Stimulated activated CD4-positive, alpha-beta T cell treated with anti-CD3 and anti-CD28 coated beads, Interleukin-12 subunit alpha, Interleukin-12 subunit beta, amount 100 ng/mL, for 4 hours (primary cell): Measurements from ENCODE around the gene NKAIN4.

Experiments
- DNase-seq: peaks from one replicate; pipeline ENCODE4 v3.0.0-alpha.2; 2020

NKAIN4 gene

DNA sequence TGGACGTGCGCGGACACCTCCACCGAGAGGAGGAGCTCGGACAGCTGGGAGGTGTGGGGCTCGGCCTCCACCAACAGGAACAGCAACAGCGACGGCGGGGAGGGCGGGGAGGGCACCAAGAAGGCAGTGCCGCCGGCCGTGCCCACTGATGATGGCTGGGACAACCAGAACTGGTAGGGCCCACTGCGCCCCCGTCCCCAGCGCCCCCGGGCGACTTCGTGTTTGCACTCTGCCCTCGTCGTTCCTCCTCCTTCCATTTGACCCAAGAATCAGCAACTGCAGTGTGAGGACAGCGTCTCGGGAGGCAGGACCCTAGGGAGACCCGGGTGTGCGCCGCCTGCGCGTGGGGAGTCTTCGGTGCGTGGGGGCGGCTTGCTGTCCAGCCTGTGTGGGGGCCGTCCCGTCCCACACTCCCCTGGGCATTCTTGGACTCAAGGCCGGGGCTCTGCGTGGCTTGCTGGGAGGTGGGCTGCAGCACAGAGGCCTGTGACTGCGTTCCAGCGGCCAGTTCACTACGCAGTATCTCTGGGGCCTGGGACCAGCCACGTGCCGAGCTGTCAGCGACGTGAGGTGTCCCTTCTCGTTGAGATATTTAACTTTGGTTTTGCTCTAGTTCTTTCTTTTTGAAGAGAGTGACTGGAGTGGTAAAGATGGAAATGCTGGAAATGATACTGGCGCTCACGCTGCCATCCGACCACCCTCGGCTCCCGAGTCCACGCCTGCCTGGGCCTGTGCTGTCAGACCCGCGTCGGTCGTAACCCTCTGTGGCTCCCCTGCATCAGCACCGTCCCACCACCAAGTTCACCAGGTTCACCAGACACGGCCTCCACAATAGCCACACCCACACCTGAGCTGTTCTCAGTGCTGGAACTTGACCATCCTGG lies 33.7 kb upstream of the NKAIN4 start:
- no peak for DNase-seq

GRCh38 chr20:63286781-63287696 lies 32.8 kb upstream of the NKAIN4 start:
- no peak for DNase-seq

- DNase-seq, result no peak
Measured at GRCh38 chr20:63285636-63286615, 31.7 kb upstream of the NKAIN4 start.

DNA sequence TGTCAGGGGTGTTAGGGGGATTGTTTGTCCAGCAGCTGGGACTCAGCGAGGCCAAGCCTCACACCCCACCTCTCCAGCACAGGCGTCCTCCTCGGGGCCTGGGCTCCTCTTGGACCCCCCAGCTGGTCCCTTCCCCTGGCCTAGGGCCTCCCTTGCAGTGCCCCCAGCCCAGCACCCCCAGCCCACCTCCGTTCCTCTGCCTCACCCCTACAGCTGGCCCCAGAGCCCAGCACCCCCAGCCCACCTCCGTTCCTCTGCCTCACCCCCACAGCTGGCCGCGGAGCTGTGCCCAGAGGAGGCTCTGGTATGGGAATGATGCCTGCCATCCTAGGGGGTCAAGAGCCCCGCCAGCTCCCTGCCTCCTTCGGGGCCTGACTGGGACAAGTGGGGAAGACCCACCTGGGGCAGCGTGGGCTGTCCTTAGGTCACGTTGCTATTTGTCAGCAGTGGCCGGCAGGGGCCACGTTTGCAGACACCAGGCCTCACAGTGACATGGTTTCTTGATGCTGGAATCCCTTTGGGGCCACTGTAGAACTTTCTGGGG lies 30.8 kb upstream of the NKAIN4 start:
- no peak for DNase-seq

DNA sequence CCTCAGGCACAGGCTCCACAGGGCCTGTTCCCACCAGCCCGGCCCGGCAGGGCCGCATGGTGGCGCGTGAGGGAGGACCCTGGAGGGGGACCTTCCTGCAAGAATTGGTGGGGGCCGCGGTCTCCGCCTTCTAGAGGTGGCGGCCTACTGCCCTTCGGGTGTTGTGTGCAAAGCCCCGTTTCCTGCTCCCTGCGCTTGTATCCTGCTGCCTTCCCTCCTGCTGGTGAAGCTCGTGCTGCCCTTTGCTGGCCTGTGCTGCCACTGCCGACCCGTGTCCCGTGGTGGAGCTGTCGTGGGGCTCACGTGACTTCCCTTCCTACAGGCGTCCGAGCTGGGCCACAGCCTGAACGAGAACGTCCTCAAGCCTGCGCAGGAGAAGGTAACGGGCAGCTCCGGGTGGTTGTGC lies 30.3 kb upstream of the NKAIN4 start:
- DNase-seq, result no peak

DNA sequence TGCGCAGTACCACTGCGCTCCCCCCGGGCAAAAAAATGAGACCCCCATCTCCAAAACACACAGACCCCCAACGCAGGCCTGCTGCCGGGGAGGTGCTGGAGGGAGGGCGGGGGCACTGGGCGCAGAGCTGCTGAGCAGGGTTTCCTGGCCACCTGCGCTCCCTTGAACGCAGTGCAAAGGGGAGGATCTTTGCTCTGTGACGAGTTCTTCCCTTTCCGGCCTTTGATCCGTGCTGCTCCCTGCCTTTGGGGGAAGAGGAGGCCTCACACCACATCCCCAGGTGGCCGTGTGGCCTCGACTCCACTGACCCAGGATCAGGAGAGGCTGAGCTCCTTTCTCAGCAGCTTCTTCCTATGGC lies 29.8 kb upstream of the NKAIN4 start:
- no peak for DNase-seq

DNA sequence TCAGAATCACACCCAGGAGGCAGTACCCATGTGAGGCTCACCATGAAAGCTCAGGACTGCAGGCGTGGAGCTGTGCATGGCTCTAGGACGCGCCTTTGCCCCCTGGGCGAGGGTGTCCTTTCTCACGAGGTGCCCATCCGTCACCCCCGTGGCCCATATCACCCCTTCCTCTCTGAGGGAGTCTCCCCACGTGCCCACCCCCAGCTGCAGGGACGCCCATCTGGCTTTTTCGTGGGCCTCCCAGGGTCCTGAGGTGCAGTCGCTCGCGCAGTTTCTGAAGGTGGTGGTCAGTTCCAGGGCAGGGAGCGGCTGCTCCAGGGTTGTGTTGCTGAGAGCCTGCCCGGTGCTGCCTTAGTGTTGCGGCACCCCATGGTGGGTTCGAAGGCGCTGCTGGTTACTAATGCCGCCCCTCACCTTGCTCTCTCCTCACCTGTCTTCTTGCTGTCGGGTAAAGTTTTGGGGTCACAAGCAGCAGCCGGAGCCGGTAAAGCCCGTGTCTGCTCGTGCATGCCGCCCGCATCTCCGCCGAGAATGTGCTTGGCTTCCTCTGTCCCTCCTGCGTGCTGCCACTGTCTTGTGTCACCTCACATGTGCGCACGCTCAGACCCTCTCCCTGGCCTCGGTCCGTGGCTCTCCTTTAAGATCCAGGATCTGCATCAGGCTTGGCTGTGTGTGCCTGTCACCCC lies 29.3 kb upstream of the NKAIN4 start:
- DNase-seq, result no peak

DNA sequence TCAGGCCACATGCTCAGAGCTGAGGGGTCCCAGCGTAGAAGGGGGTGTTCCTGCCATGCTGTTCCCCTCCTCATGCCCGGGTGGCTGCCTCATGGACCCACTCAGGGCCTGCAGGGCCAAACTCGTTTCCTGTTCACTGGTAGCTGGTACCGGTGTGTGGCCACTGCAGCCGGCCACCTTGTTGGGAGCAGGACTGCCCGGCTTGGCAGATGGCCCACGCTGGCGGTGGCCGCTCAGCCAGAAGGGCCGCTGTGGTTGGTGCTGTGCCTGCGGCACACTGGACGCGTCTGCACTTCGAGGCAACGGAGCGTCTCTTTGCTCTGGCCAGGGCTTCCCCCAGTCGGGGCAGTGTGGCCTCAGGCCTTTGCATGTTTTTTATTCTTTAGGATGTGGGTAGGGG lies 28.7 kb upstream of the NKAIN4 start:
- DNase-seq, result no peak

DNA sequence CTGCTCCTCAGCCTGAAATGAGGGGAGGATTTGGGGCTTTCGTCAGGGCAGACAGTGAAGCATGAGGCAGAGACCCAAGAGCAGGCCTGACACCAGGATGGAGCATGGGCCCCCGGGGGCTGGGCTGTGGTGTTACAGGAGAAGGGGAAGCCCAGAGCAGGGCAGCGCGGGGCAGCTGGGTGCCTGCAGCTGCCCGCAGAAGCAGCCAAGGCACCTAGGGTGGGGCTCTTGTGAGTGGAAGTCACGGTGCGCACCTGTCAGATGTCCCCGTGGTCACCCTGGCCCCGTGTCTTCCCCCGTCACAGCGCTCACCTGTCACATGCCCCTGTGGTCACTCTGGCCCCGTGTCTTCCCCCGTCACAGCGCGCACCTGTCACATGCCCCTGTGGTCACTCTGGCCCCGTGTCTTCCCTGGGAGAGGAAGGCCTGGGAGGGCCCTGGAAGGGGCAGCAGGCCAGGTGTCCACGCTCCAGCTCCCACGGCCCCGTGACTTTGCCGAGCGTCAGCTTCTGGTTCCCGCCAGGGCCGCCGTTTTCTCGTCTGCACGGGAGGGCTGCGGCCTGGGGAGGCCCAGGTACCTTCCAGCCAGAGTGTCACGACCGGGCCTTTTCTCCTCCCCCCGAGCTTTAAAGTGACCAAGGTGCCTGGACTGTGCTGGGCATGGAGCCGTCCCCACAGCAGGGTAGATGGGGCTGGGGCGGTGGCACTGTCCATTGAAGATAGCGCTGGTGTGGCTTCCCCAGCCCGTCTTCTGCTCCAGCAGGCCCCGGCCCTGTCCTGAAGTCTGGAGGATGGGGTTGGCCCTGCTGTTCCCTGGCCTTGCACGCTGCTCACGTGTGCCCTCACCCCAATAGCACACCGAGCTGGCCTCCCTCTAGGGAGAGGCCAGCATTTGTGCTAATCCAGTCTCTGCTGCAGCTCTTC lies 27.7 kb upstream of the NKAIN4 start:
- no peak for DNase-seq

- no peak for DNase-seq
Measured at GRCh38 chr20:63280929-63281545, 26.8 kb upstream of the NKAIN4 start.

- no peak for DNase-seq
Measured at GRCh38 chr20:63280371-63280770, 26.1 kb upstream of the NKAIN4 start.

DNA sequence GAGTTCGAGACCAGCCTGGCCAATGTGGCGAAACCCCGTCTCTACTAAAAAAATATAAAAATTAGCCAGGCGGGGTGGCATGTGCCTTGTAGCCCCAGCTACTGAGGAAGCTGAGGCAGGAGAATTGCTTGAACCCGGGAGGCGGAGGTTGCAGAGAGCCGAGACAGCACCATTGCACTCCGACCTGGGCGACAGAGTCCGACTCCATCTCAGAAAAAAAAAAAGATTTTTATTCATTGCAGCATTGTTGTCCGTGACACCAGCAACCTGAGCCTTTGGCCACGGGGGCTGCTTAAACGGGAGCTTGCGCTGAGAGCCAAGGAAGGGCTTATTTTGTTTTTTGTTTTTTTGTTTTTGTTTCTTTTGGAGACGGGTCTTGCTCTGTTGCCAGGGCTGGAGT lies 25.7 kb upstream of the NKAIN4 start:
- no peak for DNase-seq

GRCh38 chr20:63278661-63279060 lies 24.4 kb upstream of the NKAIN4 start:
- no peak for DNase-seq

DNA sequence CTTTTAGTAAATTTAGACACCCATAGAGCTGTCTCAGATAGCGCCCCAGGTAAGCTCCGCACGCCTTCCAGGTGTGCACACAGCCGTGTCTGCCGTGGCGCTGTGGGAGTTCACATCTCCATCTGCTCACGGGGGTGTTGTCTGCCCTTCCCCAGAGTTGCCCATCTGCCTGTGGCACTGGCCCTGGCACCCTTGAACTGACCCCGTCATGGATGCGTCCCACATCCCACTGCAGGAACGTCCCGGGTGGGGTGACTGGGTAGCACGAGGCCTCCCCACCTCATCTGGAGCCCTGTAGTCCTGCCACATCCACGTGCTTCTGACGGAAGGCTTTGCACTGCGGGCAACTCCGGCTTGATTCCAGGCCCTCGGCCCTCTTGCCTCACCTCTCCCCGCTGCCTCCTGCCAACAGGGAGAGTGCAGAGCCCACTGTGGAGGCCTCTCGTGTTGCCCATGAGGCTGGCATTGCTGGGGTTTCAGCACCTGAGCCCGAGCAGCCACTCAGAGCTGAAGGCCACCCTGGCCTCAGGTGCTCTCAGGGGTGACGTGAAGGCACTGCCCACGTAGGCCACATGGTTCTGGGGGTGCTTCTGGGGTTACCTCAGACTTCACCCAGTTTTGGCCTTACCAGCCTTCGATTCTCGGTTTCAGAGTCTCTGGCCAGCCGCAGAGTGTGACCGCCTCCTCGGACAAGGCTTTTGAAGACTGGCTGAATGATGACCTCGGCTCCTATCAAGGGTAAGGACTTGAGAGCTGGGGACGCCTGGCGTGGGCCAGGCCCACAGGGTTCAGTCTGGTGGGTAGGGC lies 23.4 kb upstream of the NKAIN4 start:
- no peak for DNase-seq

- DNase-seq, result no peak
Measured at GRCh38 chr20:63276956-63277355, 22.7 kb upstream of the NKAIN4 start.

- DNase-seq, result no peak
Measured at GRCh38 chr20:63275825-63276224, 21.6 kb upstream of the NKAIN4 start.

GRCh38 chr20:63274381-63275228 lies 20.3 kb upstream of the NKAIN4 start:
- DNase-seq, result no peak

GRCh38 chr20:63273635-63274380 lies 19.5 kb upstream of the NKAIN4 start:
- no peak for DNase-seq
